Testis (tissue), 2 donors: ENCODE results near the gene COX4I2.

Source experiments
- POLR2A ChIP-seq: fragments of 450-650 bp; IDR thresholded peaks from one replicate; pipeline ENCODE4 v1.6.1; 2017; ENCODE audit warnings: antibody characterized with exemption, mild to moderate bottlenecking, moderate library complexity
- TF ChIP-seq, protein P1 (sequence below), 3 experiments: fragments of 450-650 bp in 2 of 3; fragments of 200-600 bp in 1 of 3; sonication (generic) in 1 of 3; IDR thresholded peaks; one replicate each; pipeline ENCODE4 v1.5.1; 2016 to 2019; ENCODE audit warnings: antibody characterized with exemption in 3 of 3, mild to moderate bottlenecking in 2 of 3, moderate library complexity in 1 of 3

DNA sequence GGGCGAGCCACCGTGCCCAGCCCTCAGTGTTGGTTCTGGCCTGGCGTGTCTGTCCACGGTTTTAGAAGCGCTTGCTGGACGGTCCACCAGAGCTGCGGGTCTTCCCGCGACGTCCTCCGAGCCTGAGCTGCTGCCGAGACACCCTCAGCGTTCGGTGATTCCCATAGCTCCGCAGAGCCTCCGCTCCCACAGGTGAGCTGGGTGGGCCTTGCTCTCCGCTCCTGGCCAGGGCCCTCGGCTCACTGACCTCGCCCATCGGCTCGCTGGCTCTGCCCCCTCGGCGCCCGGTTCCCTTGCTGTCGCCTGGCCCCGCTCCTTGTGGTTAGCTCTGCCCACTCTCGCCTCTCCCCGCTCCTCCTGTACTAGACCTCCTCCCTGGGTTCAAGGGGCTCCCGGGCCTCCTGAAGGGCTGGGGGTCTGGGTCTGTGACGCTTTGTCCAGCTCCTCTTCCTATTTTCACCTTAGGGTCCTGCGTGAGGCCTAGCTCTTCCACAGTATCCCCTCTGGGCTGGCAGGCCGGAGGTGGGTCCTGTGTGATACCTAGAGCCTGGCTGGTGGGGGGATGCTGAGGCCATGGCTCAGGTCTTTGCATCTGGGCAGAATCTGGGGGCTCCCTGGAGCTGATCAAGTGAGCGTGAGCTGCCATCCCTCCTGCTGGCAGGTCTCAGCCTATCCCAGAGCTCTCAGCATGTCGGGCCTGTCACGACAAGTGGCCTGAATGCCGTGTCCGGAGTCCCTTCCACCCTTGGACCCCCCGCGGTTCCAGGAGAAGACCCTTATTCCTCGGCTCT, 5.0 kb upstream of the COX4I2 start:
- TF ChIP-seq, protein P1, sequence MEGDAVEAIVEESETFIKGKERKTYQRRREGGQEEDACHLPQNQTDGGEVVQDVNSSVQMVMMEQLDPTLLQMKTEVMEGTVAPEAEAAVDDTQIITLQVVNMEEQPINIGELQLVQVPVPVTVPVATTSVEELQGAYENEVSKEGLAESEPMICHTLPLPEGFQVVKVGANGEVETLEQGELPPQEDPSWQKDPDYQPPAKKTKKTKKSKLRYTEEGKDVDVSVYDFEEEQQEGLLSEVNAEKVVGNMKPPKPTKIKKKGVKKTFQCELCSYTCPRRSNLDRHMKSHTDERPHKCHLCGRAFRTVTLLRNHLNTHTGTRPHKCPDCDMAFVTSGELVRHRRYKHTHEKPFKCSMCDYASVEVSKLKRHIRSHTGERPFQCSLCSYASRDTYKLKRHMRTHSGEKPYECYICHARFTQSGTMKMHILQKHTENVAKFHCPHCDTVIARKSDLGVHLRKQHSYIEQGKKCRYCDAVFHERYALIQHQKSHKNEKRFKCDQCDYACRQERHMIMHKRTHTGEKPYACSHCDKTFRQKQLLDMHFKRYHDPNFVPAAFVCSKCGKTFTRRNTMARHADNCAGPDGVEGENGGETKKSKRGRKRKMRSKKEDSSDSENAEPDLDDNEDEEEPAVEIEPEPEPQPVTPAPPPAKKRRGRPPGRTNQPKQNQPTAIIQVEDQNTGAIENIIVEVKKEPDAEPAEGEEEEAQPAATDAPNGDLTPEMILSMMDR (IDR thresholded peaks at IDR 0.05) = no peak
- TF ChIP-seq POLR2A = no peak
